HCT116 (cell line): Measurements from ENCODE around the gene GARNL3.

Source experiments
- ATF3 ChIP-seq: IDR thresholded peaks from 2 replicates; pipeline ENCODE4 v1.6.1; 2012
- ELF1 ChIP-seq: IDR thresholded peaks from 2 replicates; pipeline ENCODE4 v1.6.1; 2012; ENCODE audit warnings: low read depth, borderline replicate concordance

- TF ChIP-seq ELF1 (no peak), ATF3 (no peak)
Measured at GRCh38 chr9:127237801-127238200, 26.8 kb upstream of the GARNL3 start.
